ENCODE results near the gene HSFY2.
"Not testable (repeated sequence)": the region's sequence is repeated elsewhere in the genome, so short reads cannot be mapped to it uniquely, and the experiment has no call there.

The HSFY2 gene, protein sequence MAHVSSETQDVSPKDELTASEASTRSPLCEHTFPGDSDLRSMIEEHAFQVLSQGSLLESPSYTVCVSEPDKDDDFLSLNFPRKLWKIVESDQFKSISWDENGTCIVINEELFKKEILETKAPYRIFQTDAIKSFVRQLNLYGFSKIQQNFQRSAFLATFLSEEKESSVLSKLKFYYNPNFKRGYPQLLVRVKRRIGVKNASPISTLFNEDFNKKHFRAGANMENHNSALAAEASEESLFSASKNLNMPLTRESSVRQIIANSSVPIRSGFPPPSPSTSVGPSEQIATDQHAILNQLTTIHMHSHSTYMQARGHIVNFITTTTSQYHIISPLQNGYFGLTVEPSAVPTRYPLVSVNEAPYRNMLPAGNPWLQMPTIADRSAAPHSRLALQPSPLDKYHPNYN

DNA sequence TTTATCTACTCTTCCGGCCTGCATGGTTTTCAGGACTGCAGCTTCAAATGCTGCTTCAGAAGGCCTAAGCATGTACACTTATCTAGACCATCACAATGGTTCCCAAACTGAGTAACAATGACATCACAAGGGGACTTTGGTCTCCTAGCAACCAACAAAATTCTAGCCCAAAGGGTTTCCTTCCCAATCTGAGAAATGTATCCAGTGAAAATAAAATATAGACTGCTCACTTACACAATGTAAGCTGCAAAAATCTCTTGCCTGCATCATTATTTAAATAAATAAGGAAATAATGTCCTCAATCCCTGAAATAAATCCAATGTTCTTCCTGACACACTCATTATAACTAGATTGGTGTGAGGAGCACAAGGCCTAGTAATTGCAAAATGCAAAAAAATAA is at the start of gene HSFY2:
Gene HSFY2 (minus strand): TSS at position 101 of the 400 bp plus-strand sequence. CDS start 117 bp downstream, outside the sequence.
- not testable (repeated sequence) for H3K36me3 Mint-ChIP-seq; H3K27me3 Mint-ChIP-seq; H3K27ac Mint-ChIP-seq; H3K4me1 Mint-ChIP-seq (ENCODE audit: low read depth); H3K4me3 Mint-ChIP-seq; H3K9me3 Mint-ChIP-seq (ENCODE audit: low read depth)

DNA sequence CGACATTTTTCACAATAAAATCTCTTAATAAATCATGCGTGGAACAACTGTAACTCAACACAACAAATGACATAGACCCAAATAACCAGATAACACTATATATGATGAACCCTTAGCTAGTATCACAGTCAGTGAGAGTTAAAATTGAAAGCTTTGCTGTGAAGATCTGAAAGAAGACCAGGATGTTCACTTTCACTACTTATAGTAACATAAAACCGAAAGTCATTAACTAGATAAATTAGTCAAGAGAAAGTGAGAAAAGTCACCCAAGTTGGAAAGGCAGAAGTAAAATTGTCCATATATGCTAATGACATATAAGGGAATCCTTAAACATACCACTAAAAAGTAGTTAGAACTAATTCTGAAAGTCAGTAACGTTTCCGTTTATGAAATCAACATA is 42.2 kb upstream of the HSFY2 start:
- H3K36me3 Mint-ChIP-seq; H3K9me3 Mint-ChIP-seq (ENCODE audit: low read depth); H3K4me3 Mint-ChIP-seq; H3K27me3 Mint-ChIP-seq; H3K27ac Mint-ChIP-seq; H3K4me1 Mint-ChIP-seq (ENCODE audit: low read depth): not testable (repeated sequence)

DNA sequence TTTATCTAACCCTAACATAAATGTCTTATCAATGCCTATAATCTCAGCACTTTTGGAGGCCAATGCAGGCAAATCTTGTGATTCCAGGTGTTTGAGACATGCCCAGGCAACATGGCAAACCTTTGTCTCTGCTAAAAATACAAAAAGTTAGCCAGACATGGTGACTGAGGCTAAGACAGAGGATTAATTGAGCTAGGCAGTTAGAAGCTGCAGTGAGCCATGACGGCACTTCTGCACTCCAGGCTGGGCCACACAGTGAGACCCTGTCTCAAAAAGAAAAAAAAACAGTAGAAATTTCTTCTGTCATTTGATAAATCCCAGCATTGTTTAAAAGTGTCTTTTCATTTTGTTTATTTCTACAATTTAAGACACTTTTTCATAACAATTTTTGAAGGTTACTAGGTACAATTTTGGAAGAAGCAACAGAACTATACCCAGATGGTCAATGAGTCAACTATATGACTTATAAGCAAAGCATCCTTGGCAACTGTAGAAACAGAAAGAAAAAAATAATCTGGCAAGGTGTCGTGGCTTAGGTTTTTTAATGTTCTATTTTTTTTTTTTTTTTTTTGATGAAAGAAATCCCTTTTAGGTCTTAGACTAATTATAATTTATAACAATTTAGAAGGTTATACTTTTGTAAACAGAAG is 15.3 kb upstream of the HSFY2 start:
- H3K27me3 Mint-ChIP-seq; H3K36me3 Mint-ChIP-seq; H3K27ac Mint-ChIP-seq; H3K9me3 Mint-ChIP-seq (ENCODE audit: low read depth); H3K4me1 Mint-ChIP-seq (ENCODE audit: low read depth); H3K4me3 Mint-ChIP-seq: not testable (repeated sequence)

DNA sequence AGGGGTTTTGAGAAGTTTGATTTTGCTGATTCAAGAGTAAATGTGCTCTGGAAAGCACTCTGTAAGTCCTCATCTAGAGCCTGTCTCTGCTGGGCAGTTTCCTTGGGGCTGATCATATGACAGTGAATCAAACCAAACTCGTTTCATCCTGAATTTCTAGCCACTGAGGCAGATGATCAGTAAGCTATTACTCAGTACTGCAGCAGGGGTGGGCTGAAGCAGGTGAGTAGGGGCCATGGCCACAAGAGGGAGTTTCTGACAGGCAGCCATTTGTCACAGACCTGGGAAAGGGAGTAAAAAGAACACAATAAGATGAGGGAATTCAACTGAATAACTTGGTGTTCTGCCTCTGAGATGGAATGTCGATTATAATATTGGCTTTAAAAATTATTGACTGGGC is 19.5 kb downstream of the HSFY2 start:
- not testable (repeated sequence) for H3K36me3 Mint-ChIP-seq, H3K4me3 Mint-ChIP-seq

DNA sequence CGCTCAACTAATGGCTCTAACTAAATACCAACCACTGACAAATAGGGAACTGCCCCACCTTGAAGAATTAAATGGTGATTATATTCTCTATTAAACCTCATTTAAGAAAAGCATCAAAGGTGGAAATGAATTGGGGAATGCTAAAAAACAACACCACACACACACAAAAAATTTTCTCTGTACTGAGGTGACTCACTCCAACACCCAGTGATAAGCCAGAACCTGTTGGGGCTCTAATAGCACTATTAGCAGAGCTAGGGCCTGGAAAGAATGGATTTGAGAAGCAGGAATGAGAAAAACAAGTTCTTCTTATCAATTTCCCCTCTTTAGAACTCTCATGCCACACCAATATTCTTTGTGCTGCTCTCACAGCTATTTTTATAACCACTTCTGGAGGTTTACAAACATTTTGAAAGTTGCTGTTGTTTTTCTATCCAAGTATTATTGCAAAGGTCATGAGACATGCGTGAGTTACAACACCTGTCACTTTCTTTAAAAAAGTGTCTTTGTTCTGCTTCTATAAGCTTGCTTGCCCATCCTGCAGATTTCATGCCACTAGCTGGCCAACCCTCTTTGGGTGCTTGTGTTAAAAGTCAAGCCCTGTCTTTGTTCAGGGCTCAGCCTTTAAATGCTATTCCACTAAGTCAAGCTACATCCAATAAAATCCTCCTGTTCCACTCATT is 20.3 kb downstream of the HSFY2 start:
- H3K4me1 Mint-ChIP-seq (ENCODE audit: low read depth); H3K27ac Mint-ChIP-seq; H3K9me3 Mint-ChIP-seq (ENCODE audit: low read depth); H3K36me3 Mint-ChIP-seq; H3K4me3 Mint-ChIP-seq; H3K27me3 Mint-ChIP-seq: not testable (repeated sequence)

More for the DNA sequence above, 19.5 kb downstream of the HSFY2 start:
- not testable (repeated sequence) for H3K27me3 Mint-ChIP-seq; H3K27ac Mint-ChIP-seq; H3K9me3 Mint-ChIP-seq (ENCODE audit: low read depth); H3K4me1 Mint-ChIP-seq (ENCODE audit: low read depth)

DNA sequence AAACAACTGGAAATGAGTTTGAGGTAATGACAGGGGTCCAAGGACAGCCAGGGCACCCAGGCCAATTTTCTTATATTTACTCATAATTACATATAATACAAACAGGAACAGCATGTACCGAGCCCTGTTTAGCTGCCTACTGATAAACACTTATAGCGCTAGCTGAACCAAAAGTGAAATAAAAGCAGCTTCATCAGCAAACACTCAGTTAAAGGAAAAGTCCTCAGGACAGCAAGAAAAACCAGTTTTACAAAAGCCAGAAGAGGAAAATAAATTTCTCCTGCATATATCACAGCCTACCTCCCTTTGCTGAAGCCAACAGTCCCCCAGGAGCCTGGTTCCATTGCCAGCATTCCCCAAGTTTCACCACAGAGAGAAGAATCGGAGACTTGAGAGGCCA is 49.8 kb downstream of the HSFY2 start:
- not testable (repeated sequence) for H3K36me3 Mint-ChIP-seq; H3K27ac Mint-ChIP-seq; H3K4me3 Mint-ChIP-seq; H3K4me1 Mint-ChIP-seq (ENCODE audit: low read depth); H3K9me3 Mint-ChIP-seq (ENCODE audit: low read depth); H3K27me3 Mint-ChIP-seq
